ENCODE data around the gene C11orf87.

DNA sequence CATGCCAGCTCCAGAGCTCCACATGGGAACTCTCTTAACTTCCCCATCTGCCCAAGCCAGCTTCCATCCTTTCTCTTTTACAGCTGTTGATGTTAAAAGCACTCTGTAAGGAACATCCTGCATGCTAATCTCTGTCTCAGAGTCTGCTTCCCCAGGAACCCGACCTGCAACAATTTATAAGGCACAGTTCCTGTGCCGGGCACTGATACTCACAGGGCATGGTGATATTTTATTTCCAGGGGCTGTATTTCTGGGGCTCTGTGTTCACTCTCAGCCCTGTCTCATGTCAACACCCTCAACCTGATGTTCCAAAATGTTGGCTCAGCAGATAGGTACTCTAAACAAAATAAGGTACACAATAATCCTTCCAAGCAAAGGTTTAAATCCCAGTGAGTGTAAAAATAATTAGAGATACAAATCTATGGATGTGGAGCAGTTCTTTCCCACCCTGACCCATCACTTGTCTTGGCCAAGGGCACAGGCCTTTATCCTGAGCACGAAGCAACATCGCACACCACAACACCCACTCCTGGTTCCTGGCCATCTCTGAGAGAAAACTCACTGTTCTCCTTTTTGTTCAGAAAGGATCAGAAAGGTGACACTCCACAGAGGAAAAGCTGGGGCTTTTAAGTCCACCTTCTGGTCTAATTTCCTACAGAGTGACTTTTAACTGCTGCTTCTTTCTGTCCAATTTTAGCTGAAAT is 44.8 kb upstream of the C11orf87 start:
- TF ChIP-seq POLR2A (conservative IDR thresholded peaks at IDR 0.05): no peak
- TF ChIP-seq DDX20 (tag; IDR thresholded peaks at IDR 0.05; ENCODE audit: low read depth): no peak
- TF ChIP-seq, protein P1, sequence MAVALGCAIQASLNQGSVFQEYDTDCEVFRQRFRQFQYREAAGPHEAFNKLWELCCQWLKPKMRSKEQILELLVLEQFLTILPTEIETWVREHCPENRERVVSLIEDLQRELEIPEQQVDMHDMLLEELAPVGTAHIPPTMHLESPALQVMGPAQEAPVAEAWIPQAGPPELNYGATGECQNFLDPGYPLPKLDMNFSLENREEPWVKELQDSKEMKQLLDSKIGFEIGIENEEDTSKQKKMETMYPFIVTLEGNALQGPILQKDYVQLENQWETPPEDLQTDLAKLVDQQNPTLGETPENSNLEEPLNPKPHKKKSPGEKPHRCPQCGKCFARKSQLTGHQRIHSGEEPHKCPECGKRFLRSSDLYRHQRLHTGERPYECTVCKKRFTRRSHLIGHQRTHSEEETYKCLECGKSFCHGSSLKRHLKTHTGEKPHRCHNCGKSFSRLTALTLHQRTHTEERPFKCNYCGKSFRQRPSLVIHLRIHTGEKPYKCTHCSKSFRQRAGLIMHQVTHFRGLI (CRISPR knock-in tag; IDR thresholded peaks at IDR 0.05): no peak
- no peak for TF ChIP-seq HLTF (IDR thresholded peaks at IDR 0.05)
- no peak for TF ChIP-seq SMC3 (conservative IDR thresholded peaks at IDR 0.05; ENCODE audit: insufficient read depth, low read depth, low read length)
- no peak for TF ChIP-seq BCLAF1 (IDR thresholded peaks at IDR 0.05; ENCODE audit: borderline replicate concordance in 1 of 2, control insufficient read depth in 1 of 2, low read depth in 2 of 2, low read length in 1 of 2)
- TF ChIP-seq RCOR1 (IDR thresholded peaks at IDR 0.05; ENCODE audit: borderline replicate concordance in 1 of 2, low read depth in 2 of 2, low read length in 2 of 2): no peak
- no peak for TF ChIP-seq ZNF3 (CRISPR knock-in tag; IDR thresholded peaks at IDR 0.05)
- TF ChIP-seq SREBF2 (CRISPR knock-in tag; IDR thresholded peaks at IDR 0.05): no peak

All from K562 (cell line).